CD4-positive, alpha-beta T cell (primary cell): ENCODE data around the gene MBTPS1. TPM values are rescaled to one million over a fixed set of nuclear protein-coding genes. Genes with fewer than 3 reads are reported as not detected.

Experiments
- ATAC-seq: fragments of 200-7000 bp; cut with Tn5 transposase; one replicate; pipeline ENCODE4 v1.10.0; 2022; ENCODE audit warnings: mild to moderate bottlenecking; ENCODE audit not compliant: poor library complexity
- CTCF ChIA-PET: fragments of 350-600 bp; sonication (Branson Sonifier 250); formaldehyde crosslinking; loops from one replicate; lab custom pipeline; 2021; ENCODE audit warnings: antibody characterized with exemption, inconsistent platforms; lab: Charles Lee
- POLR2A ChIA-PET: fragments of 350-600 bp; sonication (Branson Sonifier 250); formaldehyde crosslinking; loops from one replicate; lab custom pipeline; 2021; ENCODE audit warnings: antibody characterized with exemption, inconsistent platforms; lab: Charles Lee
- DNase-seq, 14 experiments: peaks; one replicate each; pipeline ENCODE4 v3.0.0-alpha.2; 2013 to 2020; ENCODE audit warnings: mixed read lengths in 2 of 14
- H3K27ac ChIP-seq, 2 donors: one replicate each; pipeline versions ENCODE4 v1.5.1 to v1.7.0; 2013; ENCODE audit warnings: low read length in 2 of 2, low read depth in 1 of 2, mild to moderate bottlenecking in 1 of 2
- H3K27me3 ChIP-seq, 2 experiments: 1 replicate in 1 of 2; 2 replicates in 1 of 2; pipeline versions ENCODE4 v1.6.1 to v1.7.0; 2013; ENCODE audit warnings: low read length in 2 of 2, control low read depth in 1 of 2, mild to moderate bottlenecking in 1 of 2, moderate library complexity in 1 of 2; ENCODE audit not compliant: insufficient read depth in 2 of 2, control insufficient read depth in 1 of 2
- H3K36me3 ChIP-seq: one replicate; pipeline ENCODE4 v1.6.1; 2013; ENCODE audit warnings: low read length, control low read depth; ENCODE audit not compliant: insufficient read depth
- H3K4me1 ChIP-seq: one replicate; pipeline ENCODE4 v1.6.1; 2013; ENCODE audit warnings: low read length, control low read depth; ENCODE audit not compliant: insufficient read depth
- H3K4me3 ChIP-seq: one replicate; pipeline ENCODE4 v1.5.1; 2013; ENCODE audit warnings: mild to moderate bottlenecking, low read length, moderate library complexity
- H3K9me3 ChIP-seq, 2 experiments: 1 replicate in 1 of 2; 2 replicates in 1 of 2; pipeline versions ENCODE4 v1.6.1 to v1.7.0; 2013; ENCODE audit warnings: low read length in 2 of 2, mild to moderate bottlenecking in 2 of 2, control low read depth in 1 of 2, moderate library complexity in 1 of 2; ENCODE audit not compliant: control insufficient read depth in 1 of 2, insufficient read depth in 1 of 2
- H3K27ac Mint-ChIP-seq: one replicate; pipeline ENCODE4 v1.8.0; 2020; ENCODE audit warnings: mixed read lengths
- H3K27me3 Mint-ChIP-seq: one replicate; pipeline ENCODE4 v1.8.0; 2021; ENCODE audit warnings: mixed read lengths
- H3K36me3 Mint-ChIP-seq: one replicate; pipeline ENCODE4 v1.8.0; 2021; ENCODE audit warnings: low read depth, mixed read lengths
- H3K4me1 Mint-ChIP-seq: one replicate; pipeline ENCODE4 v1.8.0; 2021; ENCODE audit warnings: low read depth, mixed read lengths
- H3K4me3 Mint-ChIP-seq: one replicate; pipeline ENCODE4 v1.8.0; 2020; ENCODE audit warnings: mild to moderate bottlenecking, mixed read lengths
- H3K9me3 Mint-ChIP-seq: one replicate; pipeline ENCODE4 v1.8.0; 2020; ENCODE audit warnings: mixed read lengths
- intact Hi-C, 2 experiments: fragments of 100-400 bp; cut with DNase I in 1 of 2; cut with micrococcal nuclease in 1 of 2; formaldehyde crosslinking; loops; one replicate each; pipeline versions ENCODE4 v1.15.1 to v1.9.0; 2023 to 2025; cut with DNase I, micrococcal nuclease
- total RNA-seq, 174 experiments: library from RNA in 2 of 174; stranded (reverse) in 2 of 174; gene quantifications; one replicate each; pipeline ENCODE4 v1.2.3 and lab custom pipeline; 2021 to 2026
- TF ChIP-seq, protein P1 (sequence below): fragments of 200-600 bp; IDR thresholded peaks from one replicate; pipeline ENCODE4 v1.8.0; 2022; ENCODE audit warnings: antibody characterized with exemption, mild to moderate bottlenecking

Gene MBTPS1
- total RNA-seq, 2 experiments from 2014 or later = 121 to 122 TPM

DNA sequence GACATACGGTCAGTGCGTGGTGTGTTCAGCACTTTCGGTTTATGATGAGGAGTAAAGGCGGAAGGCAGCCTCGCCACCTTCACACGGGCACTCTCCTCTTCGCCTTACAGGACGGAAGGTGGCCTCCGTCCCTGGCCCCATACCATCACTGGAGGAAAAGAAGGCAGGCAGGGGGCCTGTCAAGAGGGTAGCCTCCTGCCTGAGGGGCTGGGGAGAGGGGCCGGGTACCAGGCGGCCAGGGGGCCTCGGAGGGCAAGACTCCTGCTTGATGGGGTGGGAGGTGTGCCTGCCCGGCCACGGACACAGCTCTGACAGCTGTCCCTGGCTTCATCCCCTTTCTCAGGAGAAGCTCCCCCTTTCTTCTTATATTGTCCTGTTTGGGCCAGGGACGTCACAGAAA, 58.5 kb downstream of the MBTPS1 start:
- ChIA-PET POLR2A (interaction anchor here (1.0 kb wide), 1 partner anchor 59 kb away, joined by 3 read pairs; the partner anchor contains the start of gene MBTPS1), CTCF (no interaction called here)
- Mint-ChIP-seq H3K4me3 (no peak overlapping the region), H3K9me3 (no peaks in the 10 kb centered on the region), H3K27ac (no peak overlapping the region), H3K4me1 (no peaks in the 10 kb centered on the region), H3K27me3 (no peaks in the 10 kb centered on the region), H3K36me3 (peaks cover 97% of the 10 kb centered on the region)
- DNase-seq (peak in 1 of 14 experiments; percentile 20), ATAC-seq (no peak)
- no peaks in the 10 kb centered on the region for H3K9me3 ChIP-seq
- H3K27me3 ChIP-seq = no peaks in the 10 kb centered on the region
- H3K36me3 ChIP-seq = peaks cover 94% of the 10 kb centered on the region
- TF ChIP-seq, protein P1, sequence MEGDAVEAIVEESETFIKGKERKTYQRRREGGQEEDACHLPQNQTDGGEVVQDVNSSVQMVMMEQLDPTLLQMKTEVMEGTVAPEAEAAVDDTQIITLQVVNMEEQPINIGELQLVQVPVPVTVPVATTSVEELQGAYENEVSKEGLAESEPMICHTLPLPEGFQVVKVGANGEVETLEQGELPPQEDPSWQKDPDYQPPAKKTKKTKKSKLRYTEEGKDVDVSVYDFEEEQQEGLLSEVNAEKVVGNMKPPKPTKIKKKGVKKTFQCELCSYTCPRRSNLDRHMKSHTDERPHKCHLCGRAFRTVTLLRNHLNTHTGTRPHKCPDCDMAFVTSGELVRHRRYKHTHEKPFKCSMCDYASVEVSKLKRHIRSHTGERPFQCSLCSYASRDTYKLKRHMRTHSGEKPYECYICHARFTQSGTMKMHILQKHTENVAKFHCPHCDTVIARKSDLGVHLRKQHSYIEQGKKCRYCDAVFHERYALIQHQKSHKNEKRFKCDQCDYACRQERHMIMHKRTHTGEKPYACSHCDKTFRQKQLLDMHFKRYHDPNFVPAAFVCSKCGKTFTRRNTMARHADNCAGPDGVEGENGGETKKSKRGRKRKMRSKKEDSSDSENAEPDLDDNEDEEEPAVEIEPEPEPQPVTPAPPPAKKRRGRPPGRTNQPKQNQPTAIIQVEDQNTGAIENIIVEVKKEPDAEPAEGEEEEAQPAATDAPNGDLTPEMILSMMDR = no peak
- intact Hi-C loops = no loop called here
- no peak overlapping the region for H3K4me3 ChIP-seq
- no peak overlapping the region for H3K27ac ChIP-seq
- no peaks in the 10 kb centered on the region for H3K4me1 ChIP-seq

- H3K27me3 ChIP-seq = no peaks in the 10 kb centered on the region
- Mint-ChIP-seq H3K9me3 (no peaks in the 10 kb centered on the region), H3K4me1 (no peaks in the 10 kb centered on the region), H3K27ac (no peak overlapping the region), H3K36me3 (peaks cover 98% of the 10 kb centered on the region), H3K27me3 (no peaks in the 10 kb centered on the region), H3K4me3 (no peak overlapping the region)
- ATAC-seq (no peak), DNase-seq (no peak)
- ChIA-PET POLR2A (no interaction called here), CTCF (no interaction called here)
- TF ChIP-seq, protein P1 = no peak
- intact Hi-C loops = no loop called here
- H3K4me1 ChIP-seq = no peaks in the 10 kb centered on the region
- H3K27ac ChIP-seq = no peak overlapping the region
- peaks cover 90% of the 10 kb centered on the region for H3K36me3 ChIP-seq
- H3K4me3 ChIP-seq = no peak overlapping the region
- no peaks in the 10 kb centered on the region for H3K9me3 ChIP-seq
Measured at GRCh38 chr16:84056933-84057332, 59.8 kb downstream of the MBTPS1 start.

DNA sequence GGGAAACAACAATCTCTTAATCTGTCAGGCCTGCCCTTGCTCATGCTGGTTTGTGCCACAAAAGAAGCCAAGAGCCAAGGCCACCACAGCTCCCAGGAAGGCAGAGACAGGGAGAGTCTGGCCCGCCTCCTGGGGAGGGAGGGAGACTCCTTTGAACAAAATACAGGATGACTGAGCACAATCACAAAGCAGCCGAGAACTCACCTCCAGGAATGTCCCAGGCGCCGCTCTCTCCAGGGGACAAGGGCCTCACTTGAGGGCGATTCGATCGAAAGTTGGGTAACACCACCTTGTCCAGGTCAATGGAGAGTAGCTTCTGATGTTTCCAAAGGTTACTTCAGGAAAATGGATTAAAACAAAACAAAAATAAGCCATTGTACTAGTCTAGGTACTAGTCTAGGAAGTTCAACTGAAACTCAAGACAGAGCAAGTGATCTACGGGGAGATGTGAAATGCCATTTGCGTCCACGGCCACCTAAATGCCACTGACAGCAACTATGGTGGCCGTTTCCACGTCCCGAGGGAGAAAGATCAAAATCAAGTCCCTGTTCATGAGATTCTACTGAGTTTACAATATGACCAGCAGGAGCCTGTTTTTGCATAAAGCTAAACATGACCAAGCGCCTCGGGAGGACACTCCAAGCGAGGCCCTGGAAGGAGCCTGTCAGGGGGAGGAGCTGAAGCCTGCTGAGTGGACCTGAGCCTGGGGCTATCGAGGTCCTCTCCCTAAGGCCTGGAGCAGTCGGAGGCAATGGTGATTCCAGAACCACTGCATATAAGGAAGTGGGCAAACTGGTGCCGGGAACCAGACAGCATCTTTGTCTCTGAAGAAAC, 60.7 kb downstream of the MBTPS1 start:
- H3K27me3 ChIP-seq = no peaks in the 10 kb centered on the region

More for the DNA sequence above, 60.7 kb downstream of the MBTPS1 start:
- no peaks in the 10 kb centered on the region for H3K4me1 Mint-ChIP-seq
- H3K4me1 ChIP-seq = no peaks in the 10 kb centered on the region
- peaks cover 82% of the 10 kb centered on the region for H3K36me3 ChIP-seq
- H3K4me3 Mint-ChIP-seq = no peak overlapping the region
- no peak overlapping the region for H3K27ac Mint-ChIP-seq
- ATAC-seq (no peak), DNase-seq (peak in 1 of 14 experiments; percentile 25)
- intact Hi-C loops = no loop called here
- CTCF ChIA-PET = no interaction called here
- H3K27ac ChIP-seq = no peak overlapping the region
- H3K9me3 ChIP-seq = no peaks in the 10 kb centered on the region
- POLR2A ChIA-PET = no interaction called here
- H3K36me3 Mint-ChIP-seq = peaks cover 90% of the 10 kb centered on the region
- H3K9me3 Mint-ChIP-seq = no peaks in the 10 kb centered on the region
- TF ChIP-seq, protein P1 = no peak
- no peak overlapping the region for H3K4me3 ChIP-seq
- H3K27me3 Mint-ChIP-seq = no peaks in the 10 kb centered on the region
